B cell (primary cell): ENCODE data around the gene HOTAIR. TPM values are rescaled to one million over a fixed set of nuclear protein-coding genes. Genes with fewer than 3 reads are reported as not detected.

Experiments
- ATAC-seq: fragments of 200-7000 bp; cut with Tn5 transposase; one replicate; pipeline ENCODE4 v1.10.0; 2021; ENCODE audit warnings: low read depth, mild to moderate bottlenecking, moderate number of reproducible peaks, moderate library complexity
- CTCF ChIA-PET: fragments of 350-600 bp; sonication (Branson Sonifier 250); formaldehyde crosslinking; loops from one replicate; lab custom pipeline; 2021; ENCODE audit warnings: antibody characterized with exemption, inconsistent platforms; lab: Charles Lee
- POLR2A ChIA-PET: fragments of 350-600 bp; sonication (Branson Sonifier 250); formaldehyde crosslinking; loops from one replicate; lab custom pipeline; 2021; ENCODE audit warnings: antibody characterized with exemption; lab: Charles Lee
- DNase-seq: peaks from one replicate; pipeline ENCODE4 v3.0.0; 2013
- H2AFZ ChIP-seq: 2 replicates; pipeline ENCODE4 v1.6.1; 2012; ENCODE audit warnings: mild to moderate bottlenecking, low read depth, low read length; ENCODE audit not compliant: insufficient read depth, poor library complexity, severe bottlenecking
- H3K27ac ChIP-seq, 2 donors: 1 replicate in 1 of 2; 2 replicates in 1 of 2; pipeline ENCODE4 v1.5.1; 2012 to 2013; ENCODE audit warnings: low read length in 2 of 2, mild to moderate bottlenecking in 2 of 2, moderate library complexity in 1 of 2
- H3K27me3 ChIP-seq, 4 experiments: fragments of 200-600 bp in 1 of 4; sonication (generic) in 1 of 4; replicated peaks in 1 of 4; 1 replicate in 2 of 4; 2 replicates in 2 of 4; pipeline versions ENCODE4 v1.6.1 to v1.7.0; 2013 to 2016; ENCODE audit warnings: low read length in 3 of 4, mild to moderate bottlenecking in 2 of 4, mixed read lengths in 1 of 4, moderate library complexity in 1 of 4; ENCODE audit not compliant: insufficient read depth in 4 of 4, control insufficient read depth in 3 of 4; ENCODE audit errors: control extremely low read depth in 1 of 4
- H3K36me3 ChIP-seq, 2 experiments: replicated peaks in 1 of 2; 1 replicate in 1 of 2; 2 replicates in 1 of 2; pipeline versions ENCODE4 v1.6.1 to v1.7.1; 2013; ENCODE audit warnings: low read length in 1 of 2; ENCODE audit not compliant: insufficient read depth in 2 of 2, control insufficient read depth in 1 of 2; ENCODE audit errors: control extremely low read depth in 1 of 2, extremely low read depth in 1 of 2
- H3K4me1 ChIP-seq, 2 donors: fragments of 200-600 bp in 1 of 2; sonication (generic) in 1 of 2; 1 replicate in 1 of 2; 2 replicates in 1 of 2; pipeline versions ENCODE4 v1.5.1 to v1.6.1; 2013 to 2017; ENCODE audit warnings: low read length in 2 of 2; ENCODE audit not compliant: control insufficient read depth in 2 of 2, insufficient read depth in 2 of 2
- H3K4me2 ChIP-seq: replicated peaks from 2 replicates; pipeline ENCODE3; 2012; ENCODE audit warnings: mild to moderate bottlenecking, low read depth, low read length; ENCODE audit not compliant: poor library complexity, severe bottlenecking
- H3K4me3 ChIP-seq, 5 experiments: fragments of 200-600 bp in 1 of 5; sonication (generic) in 1 of 5; 1 replicate in 3 of 5; 2 replicates in 2 of 5; pipeline versions ENCODE4 v1.5.1 to v1.7.0; 2011 to 2016; ENCODE audit warnings: low read length in 4 of 5, mild to moderate bottlenecking in 4 of 5, low read depth in 2 of 5, control low read depth in 1 of 5, moderate library complexity in 1 of 5; ENCODE audit not compliant: insufficient read depth in 1 of 5; ENCODE audit errors: control extremely low read depth in 1 of 5, extremely low read depth in 1 of 5
- H3K79me2 ChIP-seq: fragments of 200-600 bp; sonication (generic); one replicate; pipeline ENCODE4 v1.6.0; 2016; ENCODE audit warnings: low read length; ENCODE audit not compliant: control insufficient read depth, insufficient read depth
- H3K9ac ChIP-seq: fragments of 200-600 bp; sonication (generic); 2 replicates; pipeline ENCODE4 v1.6.1; 2017; ENCODE audit warnings: mild to moderate bottlenecking, low read length, moderate library complexity
- H3K9me3 ChIP-seq, 3 donors: one replicate each; pipeline versions ENCODE4 v1.6.1 to v1.7.1; 2013; ENCODE audit warnings: low read length in 2 of 3; ENCODE audit not compliant: control insufficient read depth in 2 of 3, insufficient read depth in 1 of 3; ENCODE audit errors: control extremely low read depth in 1 of 3
- H4K20me1 ChIP-seq: 2 replicates; pipeline ENCODE4 v1.6.0; 2012; ENCODE audit warnings: mild to moderate bottlenecking, low read length; ENCODE audit not compliant: insufficient read depth, control insufficient read depth, poor library complexity, severe bottlenecking
- H3K27ac Mint-ChIP-seq: one replicate; pipeline ENCODE4 v1.8.0; 2021; ENCODE audit warnings: mixed read lengths
- H3K27me3 Mint-ChIP-seq: one replicate; pipeline ENCODE4 v1.8.0; 2021; ENCODE audit warnings: mixed read lengths
- H3K4me1 Mint-ChIP-seq: one replicate; pipeline ENCODE4 v1.8.0; 2021; ENCODE audit warnings: mixed read lengths
- H3K4me3 Mint-ChIP-seq: one replicate; pipeline ENCODE4 v1.8.0; 2021; ENCODE audit warnings: mixed read lengths
- H3K9me3 Mint-ChIP-seq: one replicate; pipeline ENCODE4 v1.8.0; 2022; ENCODE audit warnings: mixed read lengths; ENCODE audit not compliant: insufficient read depth
- CTCF ChIP-seq: fragments of 200-600 bp; IDR thresholded peaks from one replicate; pipeline ENCODE4 v1.8.0; 2022; ENCODE audit warnings: antibody characterized with exemption, mild to moderate bottlenecking
- EZH2 ChIP-seq: IDR thresholded peaks from 2 replicates; pipeline ENCODE4 v1.6.1; 2012; ENCODE audit warnings: borderline replicate concordance, low read depth, mild to moderate bottlenecking, moderate library complexity, low read length; ENCODE audit not compliant: insufficient read depth, poor library complexity, severe bottlenecking
- WGBS: methylation state at CpG from one replicate; pipeline ENCODE4 v1.1.5; 2013; ENCODE audit warnings: missing lambda C conversion rate; ENCODE audit not compliant: insufficient coverage; 5-methylcytosine and 5-hydroxymethylcytosine counted together
- intact Hi-C: fragments of 100-400 bp; cut with micrococcal nuclease; formaldehyde crosslinking; loops from one replicate; pipeline ENCODE4 v1.10.0; 2022
- polyA plus RNA-seq: library from polyadenylated mRNA; depleted of rRNA; stranded (reverse); fragments of >200 nt; gene quantifications from 2 replicates; pipeline ENCODE4 v1.2.3, GENCODE V29; 2012
- total RNA-seq, 2 donors: library from RNA; stranded (reverse); fragments of 120-200 nt in 1 of 2; gene quantifications; 1 replicate in 1 of 2; 2 replicates in 1 of 2; pipeline versions ENCODE4 v1.2.3 to v1.2.4, GENCODE V29; 2013 to 2022

HOTAIR gene
- total and polyA plus RNA-seq, 2 donors (not counting 1 experiment from before 2014, with no cell fraction given), result not detected

GRCh38 chr12:53996240-53997203, 21.8 kb upstream of the HOTAIR start:
- Mint-ChIP-seq H3K4me1 (peaks cover 33% of the 10 kb centered on the region), H3K27me3 (peaks cover 85% of the 10 kb centered on the region), H3K4me3 (peak overlapping the region; percentile 89), H3K9me3 (no peaks in the 10 kb centered on the region), H3K27ac (peak overlapping the region; percentile 46)
- peaks cover 0 to 75% (median 0%) of the 10 kb centered on the region in 3 donors for H3K9me3 ChIP-seq
- no peaks in the 10 kb centered on the region for H3K36me3 ChIP-seq
- peak overlapping the region; percentile 58 for H3K9ac ChIP-seq
- H3K27ac ChIP-seq, result no peak overlapping the region
- H3K4me3 ChIP-seq, result peak overlapping the region in 4 of 5 experiments; percentile 44 to 60 (median 58)
- DNase-seq, result no peak
- intact Hi-C loops, result loop anchor here (5.0 kb wide), 2 partner anchors 36 to 44 kb away; partner anchors contain the start of genes HOXC12 and HOXC5
- 16% methylated on average over 16 of the region's 29 CpGs for WGBS
- CTCF ChIA-PET, result interaction anchor here (1.1 to 1.6 kb wide), 2 partner anchors 9 to 194 kb away, joined by 3 to 7 read pairs; no protein-coding TSS in a partner anchor
- no peak for TF ChIP-seq CTCF
- no peak for TF ChIP-seq EZH2
- no peak for ATAC-seq
- POLR2A ChIA-PET, result interaction anchor here (0.6 kb wide), 2 partner anchors 328 to 596 kb away, joined by 3 read pairs; partner anchors contain the start of gene COPZ1
- peaks cover 0 to 98% (median 84%) of the 10 kb centered on the region in 4 experiments for H3K27me3 ChIP-seq
- H3K4me2 ChIP-seq, result peak overlapping the region; percentile 96
- H2AFZ ChIP-seq, result peak overlapping the region; percentile 70
- H3K4me1 ChIP-seq, result peaks cover 37 to 70% of the 10 kb centered on the region in 2 donors
- no peaks in the 10 kb centered on the region for H3K79me2 ChIP-seq
- H4K20me1 ChIP-seq, result no peaks in the 10 kb centered on the region
